Forelimb muscle (tissue), 1 donor: ENCODE measurements around the gene SMIM29. TPM values are rescaled to one million over a fixed set of nuclear protein-coding genes. Genes with fewer than 3 reads are reported as not detected.
"Not testable (repeated sequence)": the region's sequence is repeated elsewhere in the genome, so short reads cannot be mapped to it uniquely, and the experiment has no call there.

ENCODE experiments used
- DNase-seq: peaks from one replicate; pipeline ENCODE4 v3.0.0-alpha.2; 2013; ENCODE audit warnings: low read depth
- polyA plus RNA-seq: library from polyadenylated mRNA; unstranded; fragments of 120-200 nt; gene quantifications from one replicate; pipeline ENCODE4 v1.2.1, GENCODE V29; 2013; ENCODE audit not compliant: insufficient read length

The SMIM29 gene
- polyA plus RNA-seq, 1 donor = 7.6 TPM

GRCh38 chr6:34269132-34269531, 20.3 kb upstream of the SMIM29 start:
- DNase-seq = not testable (repeated sequence)

DNA sequence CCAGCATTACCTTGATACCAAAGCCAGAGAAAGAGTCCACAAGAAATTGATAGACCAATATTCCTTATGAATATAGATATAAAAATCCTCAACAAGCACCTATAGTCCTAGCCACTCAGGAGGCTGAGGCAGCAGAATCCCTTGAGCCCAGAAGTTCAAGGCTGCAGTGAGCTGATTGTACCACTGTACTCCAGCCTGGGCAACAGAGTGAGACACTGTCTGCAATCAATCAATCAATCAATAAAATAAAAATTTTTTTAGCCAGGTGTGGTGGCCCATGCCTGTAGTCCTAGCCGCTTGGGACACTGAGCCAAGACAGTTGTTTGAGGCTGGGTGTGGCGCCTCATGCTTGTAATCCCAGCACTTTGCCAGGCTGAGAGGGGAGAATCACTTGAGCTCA, 18.9 kb upstream of the SMIM29 start:
- DNase-seq = no peak

GRCh38 chr6:34263484-34263883, 14.7 kb upstream of the SMIM29 start:
- DNase-seq = not testable (repeated sequence)

DNA sequence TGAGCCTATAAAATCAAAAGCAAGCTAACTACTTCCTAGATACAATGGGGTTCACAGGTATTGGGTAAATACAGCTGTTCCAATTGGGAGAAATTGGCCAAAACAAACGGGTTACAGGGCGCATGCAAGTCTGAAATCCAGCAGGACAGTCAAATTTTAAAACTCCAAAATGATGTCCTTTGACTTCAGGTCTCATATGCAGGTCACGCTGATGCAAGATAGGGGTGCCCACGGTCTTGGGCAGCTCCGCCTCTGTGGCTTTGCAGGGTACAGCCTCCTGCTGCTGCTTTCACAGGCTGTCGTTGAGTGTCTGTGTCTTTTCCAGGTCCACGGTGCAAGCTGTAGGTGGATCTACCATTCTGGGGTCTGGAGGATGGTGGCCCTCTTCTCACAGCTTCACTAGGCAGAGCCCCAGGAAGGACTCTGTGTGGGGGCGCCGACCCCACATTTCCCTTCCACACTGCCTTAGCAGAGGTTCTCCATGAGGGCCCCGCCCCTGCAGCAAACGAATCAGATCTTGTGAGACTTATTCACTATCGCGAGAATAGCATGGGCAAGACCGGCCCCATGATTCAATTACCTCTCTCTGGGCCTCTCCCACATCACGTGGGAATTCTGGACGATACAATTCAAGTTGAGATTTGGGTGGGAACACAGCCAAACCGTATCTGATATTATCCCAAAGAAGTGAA, 11.9 kb upstream of the SMIM29 start:
- DNase-seq = no peak

DNA sequence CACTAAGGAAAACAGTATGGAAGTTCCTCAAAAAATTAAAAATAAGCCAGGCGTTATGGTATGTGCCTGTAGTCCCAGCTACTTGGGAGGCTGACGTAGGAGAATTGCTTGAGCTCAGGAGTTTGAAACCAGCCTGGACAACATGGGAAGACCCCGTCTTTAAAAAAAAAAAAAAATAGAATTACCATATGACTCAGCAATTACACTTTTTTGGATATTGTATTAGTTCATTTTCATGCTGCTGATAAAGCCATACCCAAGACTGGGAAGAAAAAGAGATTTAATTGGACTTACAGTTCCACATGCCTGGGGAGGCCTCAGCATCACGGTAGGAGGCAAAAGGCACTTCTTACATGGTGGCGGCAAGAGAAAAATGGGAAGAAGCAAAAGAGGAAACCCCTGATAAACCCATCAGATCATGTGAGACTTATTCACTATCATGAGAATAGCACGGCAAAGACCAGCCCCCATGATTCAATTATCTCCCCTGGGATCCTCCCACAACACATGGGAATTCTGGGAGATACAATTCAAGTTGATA, 10.8 kb upstream of the SMIM29 start:
- no peak for DNase-seq

- DNase-seq = not testable (repeated sequence)
These were observed 3.6 kb upstream of the SMIM29 start for GRCh38 chr6:34252395-34252794.

- no peak for DNase-seq
These were observed 859 bp upstream of the SMIM29 start for GRCh38 chr6:34249469-34250261.

DNA sequence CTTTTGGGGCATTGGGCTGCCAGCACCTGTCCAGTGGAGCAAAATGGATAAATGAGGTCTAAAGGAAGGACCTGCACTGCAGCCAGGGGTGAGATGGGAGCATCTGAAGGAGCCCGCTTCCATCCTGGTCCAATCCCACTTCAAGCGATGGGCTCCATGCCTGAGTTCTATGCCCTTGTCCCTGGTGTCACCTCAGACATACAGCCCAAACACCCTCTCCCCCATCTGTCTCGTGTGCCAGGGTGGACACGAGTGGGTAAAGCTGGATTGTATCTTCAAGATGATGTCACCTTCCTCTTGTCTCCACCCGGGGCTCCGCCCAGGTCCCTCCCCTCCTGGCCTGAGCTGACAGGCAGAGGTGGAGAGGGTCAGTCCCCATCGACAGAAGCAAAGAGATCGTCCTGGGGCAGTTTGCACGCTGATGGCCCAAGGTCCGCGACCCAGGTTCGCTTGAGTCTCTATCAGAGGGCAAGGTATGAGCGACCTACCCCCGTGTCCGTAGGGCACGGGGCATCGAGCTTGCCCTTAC, 544 bp downstream of the SMIM29 start:
- no peak for DNase-seq

GRCh38 chr6:34247481-34248197, 1.2 kb downstream of the SMIM29 start:
- no peak for DNase-seq

DNA sequence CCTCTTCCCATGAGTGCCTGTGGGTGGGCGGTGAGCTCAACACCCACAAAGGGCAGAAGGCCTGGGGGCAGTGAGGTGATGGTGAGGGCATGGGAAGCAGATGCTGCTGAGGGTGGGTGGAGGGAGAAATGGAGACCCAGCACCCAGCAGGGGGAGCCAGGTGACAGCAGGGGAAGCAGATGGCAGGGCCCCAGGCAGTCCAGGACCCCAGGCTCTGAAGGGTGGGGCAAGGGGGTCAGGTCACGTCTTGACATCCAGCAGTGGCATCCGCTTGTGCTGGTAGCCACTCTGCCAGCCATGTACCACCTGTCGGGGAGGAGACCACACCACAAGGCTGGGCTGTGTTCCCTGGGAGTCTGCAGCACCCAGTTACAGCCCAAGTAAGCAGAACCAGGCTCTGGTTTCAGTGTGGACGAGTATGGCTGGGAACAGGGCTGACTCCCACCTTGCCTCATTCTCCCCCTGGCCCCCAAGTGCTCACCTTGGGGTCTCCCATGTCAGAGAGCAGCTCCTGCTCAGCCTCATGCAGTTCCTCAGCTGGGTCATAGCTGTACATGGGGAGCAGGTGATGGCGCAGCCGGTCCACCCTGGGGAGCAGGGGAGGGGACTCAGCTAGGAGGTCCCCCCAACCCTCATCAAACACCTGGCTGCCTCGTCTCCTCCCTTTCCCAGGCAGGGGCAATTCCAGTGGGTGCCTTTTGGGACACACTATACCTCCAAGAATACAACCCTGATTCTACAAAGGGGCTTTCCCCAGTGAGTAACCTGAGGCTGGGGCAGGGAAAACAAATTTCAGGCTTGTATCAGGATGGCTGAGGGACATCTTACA, 2.0 kb downstream of the SMIM29 start:
- no peak for DNase-seq

DNA sequence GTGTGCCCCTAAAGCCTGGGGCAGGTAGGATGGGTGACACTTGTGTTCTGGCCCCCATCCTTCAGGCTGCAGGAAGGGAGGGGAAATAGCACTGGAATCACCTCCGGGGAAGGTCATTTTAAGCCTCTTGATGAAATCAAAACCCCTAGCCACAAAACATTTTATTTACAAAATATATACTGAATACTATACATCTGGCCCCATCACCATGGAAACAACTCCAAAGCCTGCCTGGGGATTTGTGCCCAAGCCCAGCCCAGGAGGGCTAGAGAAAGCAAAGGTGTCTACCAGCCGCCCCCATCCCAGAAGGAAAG, 2.6 kb downstream of the SMIM29 start:
- no peak for DNase-seq

DNA sequence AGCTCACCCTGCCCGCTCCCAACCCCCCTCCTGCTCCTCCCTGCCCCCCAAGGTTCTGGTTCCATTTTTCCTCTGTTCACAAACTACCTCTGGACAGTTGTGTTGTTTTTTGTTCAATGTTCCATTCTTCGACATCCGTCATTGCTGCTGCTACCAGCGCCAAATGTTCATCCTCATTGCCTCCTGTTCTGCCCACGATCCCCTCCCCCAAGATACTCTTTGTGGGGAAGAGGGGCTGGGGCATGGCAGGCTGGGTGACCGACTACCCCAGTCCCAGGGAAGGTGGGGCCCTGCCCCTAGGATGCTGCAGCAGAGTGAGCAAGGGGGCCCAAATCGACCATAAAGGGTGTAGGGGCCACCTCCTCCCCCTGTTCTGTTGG, 3.1 kb downstream of the SMIM29 start:
- DNase-seq = not testable (repeated sequence)

DNA sequence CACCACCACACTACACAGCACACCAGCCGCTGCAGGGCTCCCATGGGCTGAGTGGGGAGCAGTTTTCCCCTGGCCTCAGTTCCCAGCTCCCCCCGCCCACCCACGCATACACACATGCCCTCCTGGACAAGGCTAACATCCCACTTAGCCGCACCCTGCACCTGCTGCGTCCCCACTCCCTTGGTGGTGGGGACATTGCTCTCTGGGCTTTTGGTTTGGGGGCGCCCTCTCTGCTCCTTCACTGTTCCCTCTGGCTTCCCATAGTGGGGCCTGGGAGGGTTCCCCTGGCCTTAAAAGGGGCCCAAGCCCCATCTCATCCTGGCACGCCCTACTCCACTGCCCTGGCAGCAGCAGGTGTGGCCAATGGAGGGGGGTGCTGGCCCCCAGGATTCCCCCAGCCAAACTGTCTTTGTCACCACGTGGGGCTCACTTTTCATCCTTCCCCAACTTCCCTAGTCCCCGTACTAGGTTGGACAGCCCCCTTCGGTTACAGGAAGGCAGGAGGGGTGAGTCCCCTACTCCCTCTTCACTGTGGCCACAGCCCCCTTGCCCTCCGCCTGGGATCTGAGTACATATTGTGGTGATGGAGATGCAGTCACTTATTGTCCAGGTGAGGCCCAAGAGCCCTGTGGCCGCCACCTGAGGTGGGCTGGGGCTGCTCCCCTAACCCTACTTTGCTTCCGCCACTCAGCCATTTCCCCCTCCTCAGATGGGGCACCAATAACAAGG, 3.6 kb downstream of the SMIM29 start:
- not testable (repeated sequence) for DNase-seq

- no peak for DNase-seq
These were observed 4.6 kb downstream of the SMIM29 start for GRCh38 chr6:34243901-34244884.

DNA sequence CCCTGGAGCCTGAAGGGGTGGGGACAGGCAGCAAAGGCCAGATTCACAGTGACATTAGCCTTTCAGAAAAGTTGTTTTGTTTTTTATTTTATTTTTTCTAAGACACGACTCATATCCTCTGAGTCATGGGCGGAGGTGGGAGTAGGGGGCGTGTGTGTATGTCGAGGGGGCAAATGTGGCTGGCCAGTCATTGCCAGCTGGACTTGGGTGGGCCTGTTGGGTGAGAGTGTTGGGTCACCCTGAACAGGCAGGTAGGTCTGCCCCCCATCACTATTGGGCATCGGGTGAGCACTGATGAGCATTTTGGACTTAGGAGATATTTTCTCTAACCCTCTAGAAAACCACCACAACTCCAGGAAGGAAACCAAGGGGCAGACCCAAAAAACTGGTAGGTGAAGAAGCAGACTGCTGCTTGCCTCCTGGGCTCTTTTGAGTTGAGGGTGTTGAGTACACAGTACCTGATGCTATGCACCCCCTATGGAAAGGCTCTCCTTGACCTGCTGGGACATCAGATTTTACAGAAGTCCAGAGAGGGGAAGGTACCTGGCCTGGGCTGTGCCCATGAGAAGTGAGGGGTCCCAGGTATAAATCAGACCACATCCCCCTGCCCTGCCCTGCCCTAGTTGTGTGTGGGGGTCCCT, 5.6 kb downstream of the SMIM29 start:
- no peak for DNase-seq

- DNase-seq = no peak
These were observed 6.3 kb downstream of the SMIM29 start for GRCh38 chr6:34242252-34243130.

DNA sequence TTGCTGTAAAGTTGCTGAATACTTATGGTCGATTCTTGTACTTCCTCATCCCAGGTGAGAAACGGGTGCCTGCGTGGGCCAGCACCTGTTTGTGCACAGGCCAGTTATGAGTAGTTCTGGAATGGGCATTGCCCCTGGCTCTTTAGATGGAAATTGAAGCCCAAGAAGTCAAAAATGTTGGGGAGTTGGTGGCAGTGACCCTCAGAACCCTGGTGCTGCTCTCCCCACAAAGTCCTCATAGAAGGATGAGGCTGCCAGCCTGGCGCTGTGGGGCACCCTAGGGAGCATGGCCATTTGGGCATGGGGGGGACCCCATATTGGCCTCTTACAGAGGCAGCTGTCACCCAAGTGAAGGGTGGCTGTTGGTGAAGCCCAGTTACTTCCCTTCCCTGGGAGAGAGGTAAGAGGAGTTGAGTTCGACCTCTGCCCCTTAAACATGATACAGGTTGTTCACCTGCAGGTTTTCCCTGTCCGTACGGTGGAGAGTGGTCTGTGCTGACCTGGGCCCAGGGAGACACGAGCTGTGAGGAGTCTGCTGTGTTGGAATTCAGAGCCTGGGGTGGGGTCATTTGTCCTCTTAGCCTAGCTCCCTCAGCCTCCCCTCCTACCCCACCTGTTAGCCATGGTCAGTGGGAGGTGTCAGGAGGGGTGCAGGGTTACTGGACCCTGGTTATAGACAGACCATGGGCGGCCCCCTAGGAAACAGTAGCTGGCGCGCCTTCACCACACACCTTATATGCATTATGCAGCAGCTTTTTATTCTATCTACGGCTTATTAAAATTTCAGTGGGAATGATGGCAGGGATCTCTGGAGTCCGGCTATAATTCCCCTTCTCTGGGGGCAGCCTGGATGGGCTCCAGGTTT, 7.2 kb downstream of the SMIM29 start:
- no peak for DNase-seq
